ENCODE data around the gene GET3.
"Not testable (repeated sequence)": the region's sequence is repeated elsewhere in the genome, so short reads cannot be mapped to it uniquely, and the experiment has no call there.

Gene GET3

GRCh38 chr19:12792051-12792852, 55.0 kb downstream of the GET3 start:
- no peak for DNase-seq (ENCODE audit: low read depth)

- no peak for DNase-seq (ENCODE audit: low read depth)
Measured at GRCh38 chr19:12792853-12793289, 55.6 kb downstream of the GET3 start.

GRCh38 chr19:12793290-12794195, 56.2 kb downstream of the GET3 start:
- no peak for DNase-seq (ENCODE audit: low read depth)

- DNase-seq (ENCODE audit: low read depth), result no peak
Measured at GRCh38 chr19:12794196-12794941, 57.1 kb downstream of the GET3 start.

GRCh38 chr19:12794971-12795381, 57.7 kb downstream of the GET3 start:
- no peak for DNase-seq (ENCODE audit: low read depth)

- no peak for DNase-seq (ENCODE audit: low read depth)
Measured at GRCh38 chr19:12796146-12797071, 59.1 kb downstream of the GET3 start.

GRCh38 chr19:12797141-12797587, 59.9 kb downstream of the GET3 start:
- no peak for DNase-seq (ENCODE audit: low read depth)

- DNase-seq (ENCODE audit: low read depth), result not testable (repeated sequence)
Measured at GRCh38 chr19:12797607-12798006, 60.3 kb downstream of the GET3 start.
